OCI-LY7 (cell line): ENCODE results near the gene TSPAN31. TPM values are rescaled to one million over a fixed set of nuclear protein-coding genes. Genes with fewer than 3 reads are reported as not detected.

Source experiments
- BruUV-seq: library from RNA; stranded (reverse); fragments of 400-500 nt; replicated peaks from 2 replicates; lab custom pipeline; 2021; lab: Mats Ljungman, UMichigan
- CTCF ChIA-PET: fragments of 300-600 bp; sonication (Branson Sonifier 250); formaldehyde crosslinking; loops from one replicate; lab custom pipeline; 2022; ENCODE audit warnings: antibody characterized with exemption; ENCODE audit not compliant: unreplicated experiment; lab: Charles Lee
- POLR2A ChIA-PET: fragments of 300-600 bp; sonication (Branson Sonifier 250); formaldehyde crosslinking; loops from one replicate; lab custom pipeline; 2022; ENCODE audit warnings: antibody characterized with exemption; lab: Charles Lee
- DNase-seq: peaks from one replicate; pipeline ENCODE4 v3.0.0-alpha.2; 2015; ENCODE audit warnings: low spot score
- H2AFZ ChIP-seq: fragments of 200-600 bp; sonication (generic), shearing (Covaris generic); 2 replicates; pipeline ENCODE4 v1.6.1; 2014; ENCODE audit warnings: mild to moderate bottlenecking, antibody characterized with exemption, low read length, moderate library complexity
- H3K27ac ChIP-seq: fragments of 200-600 bp; sonication (generic); 2 replicates; pipeline ENCODE4 v1.5.1; 2014; ENCODE audit warnings: mixed run types, low read depth, mild to moderate bottlenecking, moderate library complexity, low read length, inconsistent platforms; ENCODE audit not compliant: poor library complexity, severe bottlenecking
- H3K36me3 ChIP-seq: fragments of 200-600 bp; sonication (generic); 2 replicates; pipeline ENCODE4 v1.6.1; 2014; ENCODE audit warnings: mild to moderate bottlenecking, antibody characterized with exemption, low read length, moderate library complexity, mixed read lengths; ENCODE audit not compliant: insufficient read depth
- H3K4me1 ChIP-seq: fragments of 200-600 bp; sonication (generic); 2 replicates; pipeline ENCODE4 v1.5.1; 2014; ENCODE audit warnings: mild to moderate bottlenecking, low read length; ENCODE audit not compliant: insufficient read depth, poor library complexity, severe bottlenecking
- H3K4me2 ChIP-seq: fragments of 200-600 bp; sonication (generic); 2 replicates; pipeline ENCODE4 v1.6.1; 2014; ENCODE audit warnings: mild to moderate bottlenecking, low read length
- H3K4me3 ChIP-seq: fragments of 200-600 bp; sonication (generic); 2 replicates; pipeline ENCODE4 v1.5.1; 2014; ENCODE audit warnings: mild to moderate bottlenecking, low read depth, low read length; ENCODE audit not compliant: poor library complexity, severe bottlenecking
- H3K79me2 ChIP-seq: fragments of 200-600 bp; sonication (generic); 2 replicates; pipeline ENCODE4 v1.6.1; 2016; ENCODE audit warnings: low read depth, mild to moderate bottlenecking, low read length, moderate library complexity, mixed read lengths; ENCODE audit not compliant: insufficient read depth
- H3K9me2 ChIP-seq: fragments of 200-600 bp; sonication (generic); 2 replicates; pipeline ENCODE4 v1.6.1; 2016; ENCODE audit warnings: mild to moderate bottlenecking, low read length, mixed read lengths; ENCODE audit not compliant: insufficient read depth
- H3K9me3 ChIP-seq: fragments of 200-600 bp; sonication (generic); 2 replicates; pipeline ENCODE4 v1.6.1; 2014; ENCODE audit warnings: mild to moderate bottlenecking, mixed run types, low read length, mixed read lengths
- H4K20me1 ChIP-seq: fragments of 200-600 bp; sonication (generic); 2 replicates; pipeline ENCODE4 v1.6.1; 2014; ENCODE audit warnings: mild to moderate bottlenecking, antibody characterized with exemption, low read length, moderate library complexity, mixed read lengths; ENCODE audit not compliant: insufficient read depth
- EZH2phosphoT487 ChIP-seq: fragments of 200-600 bp; sonication (generic); IDR thresholded peaks from 2 replicates; pipeline ENCODE4 v1.6.1; 2018; ENCODE audit warnings: low read depth, borderline replicate concordance, mild to moderate bottlenecking, mixed run types, antibody characterized with exemption, low read length, moderate library complexity, mixed read lengths
- intact Hi-C: fragments of 100-400 bp; cut with micrococcal nuclease; formaldehyde crosslinking; loops from one replicate; pipeline ENCODE4 v1.10.0; 2022; ENCODE audit not compliant: unreplicated experiment
- total RNA-seq, 2 experiments: library from RNA; depleted of rRNA in 1 of 2; stranded (reverse); fragments of >200 nt in 1 of 2; shearing (Covaris generic) in 1 of 2; gene quantifications; 2 replicates each; pipeline ENCODE4 v1.2.3, GENCODE V29; 2014 to 2022
- TF ChIP-seq, protein P1 (sequence below): fragments of 200-600 bp; sonication (generic); conservative IDR thresholded peaks from 2 replicates; pipeline ENCODE4 v1.5.1; 2014; ENCODE audit warnings: mild to moderate bottlenecking, antibody characterized with exemption, low read length, moderate library complexity, mixed read lengths

The TSPAN31 gene
- total RNA-seq, 2 experiments from 2014 or later, result 2.4 to 6.4 TPM

DNA sequence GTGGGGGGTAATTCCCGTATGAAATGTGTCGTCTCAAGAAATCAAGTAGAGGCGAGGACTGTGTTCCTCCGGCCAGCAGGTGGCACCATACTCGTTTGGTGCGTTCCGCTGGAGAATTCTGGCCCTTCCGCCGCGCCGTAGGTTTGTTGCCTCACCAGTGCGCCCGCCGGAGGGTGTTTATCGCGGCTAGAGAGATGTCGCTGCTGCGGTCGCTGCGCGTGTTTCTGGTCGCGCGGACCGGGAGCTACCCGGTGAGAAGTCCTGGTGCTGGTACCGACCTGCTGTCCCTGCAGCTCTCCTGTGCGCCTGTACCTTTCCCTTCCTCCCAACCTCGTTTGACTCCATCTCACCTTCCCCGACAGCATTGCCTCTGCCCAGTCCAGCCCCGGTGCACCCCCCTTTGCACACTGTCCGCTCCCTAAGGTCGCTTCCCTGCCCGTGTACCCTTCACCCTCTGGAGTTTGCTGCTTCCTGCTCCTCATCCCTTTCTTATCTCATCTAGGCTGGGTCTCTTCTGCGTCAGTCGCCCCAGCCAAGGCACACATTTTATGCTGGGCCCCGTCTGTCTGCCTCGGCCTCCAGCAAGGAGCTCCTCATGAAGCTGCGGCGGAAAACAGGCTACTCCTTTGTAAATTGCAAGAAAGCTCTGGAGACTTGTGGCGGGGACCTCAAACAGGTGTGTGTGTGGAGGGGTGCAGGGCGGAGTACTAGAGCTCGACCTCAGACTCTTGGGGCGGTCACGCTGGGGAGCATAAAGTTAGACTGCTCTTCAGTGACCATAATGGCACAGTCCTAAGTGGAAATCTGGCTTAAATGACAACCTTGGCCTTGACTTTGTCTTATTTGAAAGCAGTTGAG lies 38.0 kb downstream of the TSPAN31 start, which contains the start of gene TSFM:
Gene TSFM (plus strand): TSS at position 180 of the 858 bp plus-strand sequence. CDS start 15 bp downstream, at position 195.
- H3K9me2 ChIP-seq, result no peaks in the 10 kb centered on the region
- no peaks in the 10 kb centered on the region for H4K20me1 ChIP-seq
- H3K27ac ChIP-seq, result peak within 1 kb of the TSS; percentile 18
- H3K9me3 ChIP-seq, result no peaks in the 10 kb centered on the region
- ChIA-PET CTCF (interaction anchor here (0.8 kb wide), 1 partner anchor 12 kb away, joined by 4 read pairs; no protein-coding TSS in a partner anchor), POLR2A (interaction anchor here (0.6 to 1.5 kb wide), 6 partner anchors 10 to 126 kb away, joined by 3 to 4 read pairs (median 3); partner anchors contain the start of genes EEF1AKMT3 and METTL1)
- no TSS peak for BruUV-seq
- intact Hi-C loops, result loop anchor here (5.0 kb wide), 1 partner anchor 124 kb away; no protein-coding TSS in a partner anchor
- H3K36me3 ChIP-seq, result peaks cover 36% of the 10 kb centered on the region
- peak within 1 kb of the TSS; percentile 92 for H3K4me2 ChIP-seq
- DNase-seq, result peak; percentile 97
- H3K79me2 ChIP-seq, result peaks cover 25% of the 10 kb centered on the region
- H2AFZ ChIP-seq, result peak within 1 kb of the TSS; percentile 74
- TF ChIP-seq, protein P1, sequence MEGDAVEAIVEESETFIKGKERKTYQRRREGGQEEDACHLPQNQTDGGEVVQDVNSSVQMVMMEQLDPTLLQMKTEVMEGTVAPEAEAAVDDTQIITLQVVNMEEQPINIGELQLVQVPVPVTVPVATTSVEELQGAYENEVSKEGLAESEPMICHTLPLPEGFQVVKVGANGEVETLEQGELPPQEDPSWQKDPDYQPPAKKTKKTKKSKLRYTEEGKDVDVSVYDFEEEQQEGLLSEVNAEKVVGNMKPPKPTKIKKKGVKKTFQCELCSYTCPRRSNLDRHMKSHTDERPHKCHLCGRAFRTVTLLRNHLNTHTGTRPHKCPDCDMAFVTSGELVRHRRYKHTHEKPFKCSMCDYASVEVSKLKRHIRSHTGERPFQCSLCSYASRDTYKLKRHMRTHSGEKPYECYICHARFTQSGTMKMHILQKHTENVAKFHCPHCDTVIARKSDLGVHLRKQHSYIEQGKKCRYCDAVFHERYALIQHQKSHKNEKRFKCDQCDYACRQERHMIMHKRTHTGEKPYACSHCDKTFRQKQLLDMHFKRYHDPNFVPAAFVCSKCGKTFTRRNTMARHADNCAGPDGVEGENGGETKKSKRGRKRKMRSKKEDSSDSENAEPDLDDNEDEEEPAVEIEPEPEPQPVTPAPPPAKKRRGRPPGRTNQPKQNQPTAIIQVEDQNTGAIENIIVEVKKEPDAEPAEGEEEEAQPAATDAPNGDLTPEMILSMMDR, result peak; percentile 94
- TF ChIP-seq EZH2phosphoT487, result no peak
- H3K4me1 ChIP-seq, result peaks cover 20% of the 10 kb centered on the region
- H3K4me3 ChIP-seq, result peak within 1 kb of the TSS; percentile 95

DNA sequence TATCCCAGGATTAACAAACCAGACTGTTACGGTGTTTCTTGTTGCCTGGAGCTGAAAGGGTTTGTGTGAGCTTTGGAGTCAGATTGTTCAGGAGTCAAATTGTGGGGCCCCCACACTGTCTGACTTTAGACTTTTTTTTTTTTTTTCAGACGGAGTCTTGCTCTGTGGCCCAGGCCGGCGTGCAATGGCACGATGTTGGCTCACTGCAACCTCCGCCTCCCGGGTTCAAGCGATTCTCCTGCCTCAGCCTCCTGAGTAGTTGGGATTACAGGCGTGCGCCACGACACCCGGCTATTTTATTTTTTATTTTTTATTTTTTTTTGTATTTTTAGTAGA lies 38.6 kb downstream of the TSPAN31 start:
- CTCF ChIA-PET, result interaction anchor here (0.8 kb wide), 1 partner anchor 11 kb away, joined by 4 read pairs; no protein-coding TSS in a partner anchor
- no peak overlapping the region for H3K27ac ChIP-seq

More for the DNA sequence above, 38.6 kb downstream of the TSPAN31 start:
- peaks cover 42% of the 10 kb centered on the region for H3K36me3 ChIP-seq
- intact Hi-C loops, result loop anchor here (5.0 kb wide), 1 partner anchor 124 kb away; no protein-coding TSS in a partner anchor
- H3K4me2 ChIP-seq, result peak overlapping the region; percentile 92
- no peak for DNase-seq
- TF ChIP-seq EZH2phosphoT487, result no peak
- TF ChIP-seq, protein P1, result no peak
- peaks cover 20% of the 10 kb centered on the region for H3K4me1 ChIP-seq
- POLR2A ChIA-PET, result interaction anchor here (0.6 to 1.5 kb wide), 6 partner anchors 10 to 126 kb away, joined by 3 to 4 read pairs (median 3); partner anchors contain the start of genes EEF1AKMT3 and METTL1
- BruUV-seq, result no TSS peak
- peak overlapping the region; percentile 95 for H3K4me3 ChIP-seq
- no peaks in the 10 kb centered on the region for H3K9me3 ChIP-seq
- H4K20me1 ChIP-seq, result no peaks in the 10 kb centered on the region
- peaks cover 25% of the 10 kb centered on the region for H3K79me2 ChIP-seq
- no peaks in the 10 kb centered on the region for H3K9me2 ChIP-seq
- H2AFZ ChIP-seq, result no peak overlapping the region
